Activated CD8-positive, alpha-beta memory T cell treated with anti-CD3 and anti-CD28 coated beads, Interleukin-2, amount 50 U/mL, for 24 hours (primary cell): ENCODE data around the gene CLCNKA.
"Not testable (repeated sequence)": the region's sequence is repeated elsewhere in the genome, so short reads cannot be mapped to it uniquely, and the experiment has no call there.

ENCODE experiments used
- DNase-seq: peaks from one replicate; pipeline ENCODE4 v3.0.0-alpha.2; 2020; ENCODE audit errors: extremely low read depth

Gene CLCNKA

DNA sequence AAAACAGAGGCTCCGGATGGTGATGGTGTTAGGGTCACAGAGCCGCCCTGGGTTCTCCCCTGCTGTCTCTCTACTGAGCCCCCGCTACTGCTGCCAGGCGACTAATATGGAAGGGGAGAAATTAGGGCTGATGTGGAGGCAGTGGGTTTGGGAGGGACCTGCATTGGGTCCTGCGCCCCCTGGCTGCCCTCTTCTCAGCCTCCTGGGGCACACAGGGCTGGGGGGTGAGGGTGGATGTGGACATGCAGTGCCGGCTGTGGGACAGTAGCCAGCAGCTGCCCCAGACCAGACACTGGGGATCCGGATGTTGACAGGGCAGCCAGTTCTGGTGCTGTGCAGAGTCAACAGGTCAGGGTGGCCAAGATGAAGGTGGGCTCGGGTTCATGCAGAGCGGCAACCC lies 20.3 kb downstream of the CLCNKA start:
- DNase-seq = no peak

DNA sequence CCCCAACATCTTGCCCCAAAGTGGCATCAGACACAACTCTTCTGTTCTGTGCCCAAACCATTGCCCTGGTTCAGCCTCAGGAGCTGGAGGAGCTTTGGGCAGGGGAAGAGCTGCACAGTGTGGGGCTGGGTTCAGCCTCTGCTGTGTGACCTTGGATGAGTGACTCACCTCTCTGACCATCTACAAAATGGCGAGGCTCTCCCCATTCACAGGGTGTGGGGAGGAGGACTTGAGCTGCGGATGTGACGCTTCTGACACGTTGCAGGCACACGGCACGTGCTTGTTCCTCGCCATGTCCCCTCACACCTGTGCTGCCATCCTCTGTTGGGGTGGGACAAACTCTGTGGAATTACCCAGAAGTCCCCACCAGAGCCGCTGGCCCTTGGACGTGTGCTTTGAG lies 20.8 kb downstream of the CLCNKA start:
- not testable (repeated sequence) for DNase-seq

- DNase-seq = no peak
Observed at GRCh38 chr1:16043521-16043920, 21.7 kb downstream of the CLCNKA start, which contains the start of gene CLCNKB. Gene CLCNKB, plus strand, starts transcription at chr1:16043782. Its CDS starts 711 bp downstream, at chr1:16044493.

- DNase-seq = no peak
Observed at GRCh38 chr1:16043950-16044349, 22.1 kb downstream of the CLCNKA start.

- no peak for DNase-seq
Observed at GRCh38 chr1:16046842-16047241, 25.0 kb downstream of the CLCNKA start.

GRCh38 chr1:16047791-16048475 lies 26.1 kb downstream of the CLCNKA start:
- DNase-seq = no peak

GRCh38 chr1:16048573-16049189 lies 26.8 kb downstream of the CLCNKA start:
- DNase-seq = no peak

DNA sequence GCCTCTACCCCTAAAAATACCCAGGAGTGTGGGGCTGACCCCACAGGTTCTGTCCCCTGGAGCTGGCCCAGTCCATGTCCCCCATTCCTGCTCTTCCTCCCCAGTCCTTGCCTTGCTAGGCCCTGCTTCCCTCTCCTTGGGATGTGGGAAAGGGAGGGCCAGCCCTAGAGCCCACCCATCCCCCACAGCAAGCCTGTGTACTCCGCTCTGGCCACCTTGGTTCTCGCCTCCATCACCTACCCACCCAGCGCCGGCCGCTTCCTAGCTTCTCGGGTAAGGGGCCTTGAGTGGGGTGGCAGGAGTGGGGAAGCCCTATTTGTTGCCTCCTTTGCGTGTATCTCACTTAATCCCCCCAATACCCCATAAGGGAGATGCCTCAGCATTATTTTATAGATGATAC lies 28.5 kb downstream of the CLCNKA start:
- no peak for DNase-seq

- no peak for DNase-seq
Observed at GRCh38 chr1:16051039-16051438, 29.2 kb downstream of the CLCNKA start.

- not testable (repeated sequence) for DNase-seq
Observed at GRCh38 chr1:16051949-16052348, 30.1 kb downstream of the CLCNKA start.

GRCh38 chr1:16053781-16054502 lies 32.1 kb downstream of the CLCNKA start:
- no peak for DNase-seq

GRCh38 chr1:16054598-16055540 lies 33.0 kb downstream of the CLCNKA start:
- no peak for DNase-seq

DNA sequence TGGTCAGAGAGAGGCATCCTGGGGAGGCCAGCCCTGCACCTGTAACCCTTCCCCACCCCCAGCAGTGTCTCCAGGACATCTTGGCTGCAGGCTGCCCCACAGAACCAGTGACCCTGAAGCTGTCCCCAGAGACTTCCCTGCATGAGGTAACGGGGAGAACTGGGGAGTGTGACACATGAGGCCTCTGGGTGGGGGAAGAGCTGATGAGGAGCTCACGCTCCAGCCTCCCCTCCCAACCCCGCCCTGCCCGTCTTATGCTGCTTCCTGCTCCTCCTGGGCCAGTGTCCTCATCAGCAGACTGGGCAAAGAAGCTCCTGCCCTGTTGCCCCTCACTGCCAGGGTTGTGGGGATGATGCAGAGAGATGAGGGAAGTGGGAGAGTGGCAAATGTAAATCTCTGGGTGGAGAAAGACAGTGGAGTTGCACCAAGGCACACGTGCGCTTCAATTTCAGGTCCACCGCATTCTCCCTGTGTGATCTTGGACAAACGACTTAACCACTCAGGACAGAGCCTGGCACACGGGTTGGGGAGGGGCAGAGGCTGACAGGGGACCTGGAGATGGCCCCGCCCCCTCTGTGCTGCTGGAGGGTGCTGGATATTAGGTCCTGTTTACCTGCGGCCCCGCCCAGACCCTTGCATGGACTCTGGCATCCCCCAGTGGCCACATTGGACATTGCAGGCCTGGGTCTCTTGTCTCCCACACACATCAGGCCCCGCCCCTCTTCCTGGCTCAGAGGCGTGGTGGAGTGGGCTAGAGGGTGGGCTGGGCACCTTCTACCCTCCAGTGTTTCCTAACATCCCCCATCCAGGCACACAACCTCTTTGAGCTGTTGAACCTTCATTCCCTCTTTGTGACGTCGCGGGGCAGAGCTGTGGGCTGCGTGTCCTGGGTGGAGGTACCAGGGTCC lies 34.0 kb downstream of the CLCNKA start:
- DNase-seq = peak; percentile 71

GRCh38 chr1:16056521-16056912 lies 34.7 kb downstream of the CLCNKA start:
- DNase-seq = not testable (repeated sequence)

- not testable (repeated sequence) for DNase-seq
Observed at GRCh38 chr1:16057314-16057915, 35.6 kb downstream of the CLCNKA start.

- not testable (repeated sequence) for DNase-seq
Observed at GRCh38 chr1:16058394-16059120, 36.7 kb downstream of the CLCNKA start.

DNA sequence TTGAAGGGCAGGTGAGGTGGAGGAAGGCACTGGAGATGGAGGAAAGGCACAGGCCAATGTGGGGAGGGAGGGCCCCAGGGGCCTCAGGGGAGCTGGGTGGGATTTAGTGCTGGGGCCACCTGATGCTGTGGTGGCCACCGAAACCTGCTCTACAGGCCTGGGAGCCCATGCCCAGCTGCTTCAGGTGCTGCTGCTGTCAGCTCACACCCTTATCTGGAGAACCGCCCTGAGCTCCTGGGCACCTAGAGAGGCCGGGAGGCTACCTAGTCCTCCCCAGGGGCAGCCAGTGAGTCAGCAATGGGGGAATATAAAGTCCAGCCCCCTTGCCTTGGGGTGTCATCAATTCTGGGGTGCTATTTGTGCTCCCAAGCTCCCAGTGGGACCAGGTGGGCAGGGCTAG lies 39.4 kb downstream of the CLCNKA start:
- no peak for DNase-seq

- not testable (repeated sequence) for DNase-seq
Observed at GRCh38 chr1:16061989-16062686, 40.3 kb downstream of the CLCNKA start.

GRCh38 chr1:16062687-16063075 lies 40.8 kb downstream of the CLCNKA start:
- not testable (repeated sequence) for DNase-seq
